ENCODE measurements around the gene GFOD1.
"Not testable (repeated sequence)": the region's sequence is repeated elsewhere in the genome, so short reads cannot be mapped to it uniquely, and the experiment has no call there.

Gene GFOD1

DNA sequence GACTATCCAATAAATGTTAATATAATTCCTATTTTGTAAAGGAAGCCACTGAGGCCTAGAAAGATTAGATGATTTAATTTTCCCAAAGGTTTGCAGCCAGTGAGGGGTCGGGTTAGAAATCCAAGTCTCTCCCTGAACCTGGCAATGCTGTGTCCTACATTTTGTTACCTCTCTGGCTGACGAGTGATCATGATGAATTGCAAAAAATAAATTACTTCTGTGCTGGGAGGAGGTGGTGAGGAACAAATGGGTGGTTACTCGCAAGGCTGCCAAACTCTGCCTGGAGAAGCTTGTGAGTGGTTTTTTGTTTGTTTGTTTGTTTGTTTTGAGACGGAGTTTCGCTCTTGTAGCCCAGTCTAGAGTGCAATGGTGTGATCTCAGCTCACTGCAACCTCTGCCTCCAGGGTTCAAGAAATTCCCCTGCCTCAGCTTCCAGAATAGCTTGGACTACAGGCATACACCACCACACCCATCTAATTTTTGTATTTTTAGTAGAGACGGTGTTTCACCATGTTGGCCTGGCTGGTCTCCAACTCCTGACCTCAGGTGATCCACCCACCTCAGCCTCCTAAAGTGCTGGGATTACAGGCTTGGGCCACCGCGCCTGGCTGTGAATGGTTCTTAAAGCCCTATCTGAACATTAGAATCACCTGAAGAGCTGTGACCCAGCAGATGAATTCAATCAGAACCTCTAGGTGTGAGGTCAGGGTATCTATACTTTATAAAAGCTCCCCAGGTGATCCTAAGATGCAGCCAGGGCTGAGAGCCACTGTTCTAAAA is 138.9 kb downstream of the GFOD1 start:
- no peak for DNase-seq

DNA sequence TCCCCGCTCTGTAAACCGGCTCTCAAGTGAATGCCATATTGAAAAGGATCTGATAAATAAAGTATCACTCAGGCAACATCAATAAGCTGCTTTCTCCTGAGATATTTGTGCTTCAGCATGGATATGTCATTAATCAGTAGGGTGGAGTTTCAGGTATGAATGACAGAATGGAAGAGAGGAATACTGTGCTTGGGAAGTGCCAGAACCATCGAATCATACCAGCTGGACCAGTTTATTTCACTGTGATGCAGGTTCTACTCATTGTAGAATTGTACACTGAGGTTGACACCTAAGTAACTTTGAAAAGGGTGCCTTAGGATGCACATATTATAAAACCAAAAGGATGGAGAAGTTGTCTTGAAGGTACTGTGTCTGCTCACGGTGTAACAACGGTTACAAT is 141.2 kb downstream of the GFOD1 start:
- DNase-seq, result no peak

DNA sequence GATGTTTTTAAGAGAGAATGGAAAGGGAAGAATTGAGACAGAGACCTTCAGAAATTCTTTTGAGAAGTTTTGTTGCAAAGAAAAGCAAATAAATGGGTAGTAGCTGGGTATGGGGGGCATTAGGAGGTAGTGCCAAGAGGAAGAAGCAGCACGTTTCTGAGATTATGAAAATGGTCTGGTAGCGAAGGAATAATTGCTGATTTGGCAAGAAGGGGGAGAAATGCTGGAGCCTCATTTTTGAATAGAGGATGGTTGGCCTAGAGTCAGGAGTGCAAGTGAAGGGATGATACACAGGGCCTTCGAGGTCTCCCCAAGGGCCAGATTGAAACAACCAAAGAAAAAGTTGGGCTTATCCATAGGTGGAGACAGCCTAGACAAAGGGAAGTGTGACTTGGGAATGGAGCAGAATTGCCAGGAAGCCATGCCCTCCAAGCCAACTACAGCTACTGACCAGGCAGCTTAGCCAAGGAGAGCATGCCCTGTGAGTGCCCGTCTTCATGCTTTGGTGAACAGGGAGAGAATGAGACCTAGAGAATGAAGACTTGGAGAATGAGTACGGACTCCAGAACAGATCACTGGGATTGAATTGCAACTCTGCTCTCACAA is 144.9 kb downstream of the GFOD1 start:
- no peak for DNase-seq

DNA sequence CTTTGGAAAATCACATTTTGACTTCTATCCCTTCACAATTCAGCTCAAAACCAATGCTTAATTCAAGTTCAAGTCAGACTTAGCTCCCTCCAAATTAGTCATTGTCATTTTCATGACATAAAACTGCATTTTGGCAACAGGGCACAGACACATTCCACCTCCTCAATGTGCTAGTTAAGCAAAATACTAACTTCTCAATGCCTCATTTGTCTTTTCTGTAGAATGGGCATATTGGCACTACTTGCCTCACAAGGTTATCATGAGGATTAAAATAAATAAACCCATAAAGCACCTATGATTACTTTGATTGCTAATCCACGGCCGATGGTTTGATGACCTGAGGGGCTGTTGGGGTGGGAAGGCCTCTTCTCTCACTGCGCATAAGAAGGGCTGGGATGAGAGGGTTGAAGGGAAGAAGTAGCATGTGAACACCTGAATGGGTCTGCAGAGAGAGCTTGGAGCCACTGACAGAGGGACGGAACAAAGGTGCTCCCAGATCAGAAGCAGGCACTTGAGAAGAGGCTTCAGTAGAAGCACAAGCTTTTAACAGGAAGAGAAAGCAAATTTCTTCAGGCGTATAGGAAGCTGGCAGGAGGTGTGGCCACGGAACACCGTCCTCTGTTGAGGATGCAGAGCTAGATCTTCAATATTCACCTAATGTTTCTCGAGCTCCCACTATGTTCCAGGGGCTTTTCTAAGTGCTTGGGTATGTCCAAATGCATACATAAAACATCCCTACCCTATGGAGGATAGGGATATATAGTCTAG is 147.4 kb downstream of the GFOD1 start:
- no peak for DNase-seq

DNA sequence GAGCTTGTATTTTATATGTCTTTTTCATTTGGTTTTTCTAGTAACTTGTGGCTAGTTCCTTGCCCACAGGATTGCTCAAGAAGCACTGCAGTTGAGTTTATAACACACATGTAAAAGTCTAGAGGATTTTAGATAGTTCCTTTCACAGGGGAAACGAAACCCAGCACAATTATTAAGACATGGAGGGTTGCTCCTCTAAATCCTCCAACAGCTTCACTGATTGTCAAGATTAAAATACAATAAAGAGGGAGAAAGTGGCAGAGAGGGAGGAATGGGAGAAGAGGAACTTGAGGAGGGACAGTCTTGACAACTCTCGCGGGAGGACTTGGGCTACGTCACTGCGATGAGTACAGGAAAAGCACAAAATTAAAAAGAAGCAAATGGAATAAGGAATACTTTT is 149.4 kb downstream of the GFOD1 start:
- DNase-seq, result no peak

DNA sequence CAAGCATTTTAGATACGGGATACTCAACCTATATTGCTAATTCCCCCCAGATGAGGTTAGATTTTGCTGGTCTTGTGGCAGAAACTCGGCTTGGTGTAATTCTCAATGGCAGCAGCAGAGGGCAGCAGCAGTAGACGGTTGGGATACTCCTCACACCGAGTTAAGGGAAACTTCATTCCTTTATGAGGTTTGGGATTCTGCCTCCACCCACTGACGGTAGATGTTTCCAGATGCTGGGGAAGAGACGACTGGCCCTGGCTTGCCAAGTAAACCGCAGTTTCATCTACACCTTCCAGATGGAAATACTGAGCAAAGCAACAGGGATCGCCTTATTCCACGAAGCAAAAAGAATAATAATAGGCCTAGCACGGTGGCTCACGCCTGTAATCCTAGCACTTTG is 150.8 kb downstream of the GFOD1 start:
- peak; percentile 30 for DNase-seq

DNA sequence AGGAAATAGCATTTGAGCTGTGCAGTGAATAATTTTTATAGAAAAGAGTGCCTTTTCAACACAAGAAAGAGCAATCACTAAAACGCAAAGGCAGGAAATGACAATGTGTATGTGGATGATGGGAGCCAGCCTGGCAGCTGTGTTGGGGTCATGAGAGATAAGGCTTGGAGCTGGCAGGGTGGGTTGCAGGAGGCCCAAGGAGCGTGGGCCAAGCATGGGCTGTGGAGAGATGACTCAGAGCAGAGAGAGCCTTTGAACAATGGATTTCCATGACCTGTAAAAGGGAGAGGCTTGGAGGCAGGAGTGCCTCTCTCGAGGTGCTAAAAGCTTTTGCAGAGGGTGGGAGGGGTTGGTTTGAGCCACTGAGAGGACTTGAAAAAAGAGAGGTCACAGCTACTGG is 152.4 kb downstream of the GFOD1 start:
- DNase-seq, result no peak

DNA sequence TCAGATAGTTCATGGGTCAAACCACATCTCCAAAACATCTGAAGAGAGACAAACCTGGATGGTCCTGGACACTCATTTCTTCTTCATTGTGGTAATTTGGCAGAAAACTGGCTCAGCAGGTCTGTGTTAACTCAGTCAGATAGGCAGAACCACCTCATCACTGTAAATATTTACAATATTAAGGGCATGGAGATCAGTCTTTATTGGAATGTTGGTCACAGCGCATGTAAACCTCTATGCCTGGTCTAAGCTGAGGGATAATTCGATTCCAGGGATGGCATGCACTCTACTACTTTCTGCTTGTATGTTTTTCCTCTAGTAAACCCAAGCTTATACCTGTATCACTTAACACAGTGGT is 155.1 kb downstream of the GFOD1 start:
- DNase-seq, result no peak

DNA sequence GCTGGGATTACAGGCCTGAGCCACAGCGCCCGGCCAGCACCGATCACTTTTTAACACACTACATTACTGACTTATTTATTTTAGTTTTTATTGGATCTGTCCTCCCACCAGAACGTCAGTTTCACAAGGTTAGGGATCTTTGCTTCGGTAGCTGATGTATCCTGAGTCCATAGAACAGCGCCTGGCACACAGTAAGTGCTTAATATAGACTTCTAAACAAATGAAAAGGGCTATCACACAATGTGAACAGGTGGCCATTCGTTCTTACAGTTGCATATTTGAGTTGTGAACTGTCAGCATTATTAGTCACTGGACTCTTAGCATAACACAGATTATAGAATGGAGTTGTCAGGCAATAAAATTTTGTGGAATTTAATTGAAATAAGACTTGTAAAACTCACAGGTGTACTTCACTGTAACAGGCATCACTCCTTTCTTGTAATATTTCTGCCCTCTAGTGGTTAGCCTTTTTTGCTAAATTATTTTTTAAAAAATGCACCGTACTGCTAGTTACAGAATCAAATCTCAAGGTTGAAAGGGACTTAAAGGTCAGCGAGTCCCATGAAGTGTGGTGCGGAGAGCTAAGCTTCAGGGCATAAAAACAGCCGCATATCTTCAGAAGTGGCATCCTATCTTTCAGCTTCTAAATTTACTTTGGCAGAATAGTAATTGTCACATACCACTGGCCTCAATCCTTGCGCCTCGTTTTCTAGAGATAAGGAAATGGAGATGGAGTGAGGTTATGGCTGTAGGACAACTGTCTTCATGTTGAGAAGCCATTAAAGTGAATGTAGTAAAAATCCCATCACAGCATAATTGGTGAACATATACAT is 155.7 kb downstream of the GFOD1 start:
- peak; percentile 0 for DNase-seq

DNA sequence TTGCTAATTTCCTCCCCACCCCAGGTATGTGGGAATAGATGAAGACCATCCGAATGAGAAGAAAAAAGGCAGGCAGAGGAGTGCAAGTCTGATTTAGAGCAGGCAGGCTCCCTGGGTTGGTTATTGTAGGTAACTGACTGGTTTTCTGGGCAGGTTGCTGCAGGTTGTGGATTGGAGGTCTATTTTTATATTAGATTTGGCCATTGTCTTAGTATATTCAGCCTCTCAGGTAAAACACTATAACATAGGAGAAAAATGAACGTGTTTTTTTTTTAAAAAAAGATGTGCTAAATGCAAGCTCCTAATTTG is 158.6 kb downstream of the GFOD1 start:
- no peak for DNase-seq

DNA sequence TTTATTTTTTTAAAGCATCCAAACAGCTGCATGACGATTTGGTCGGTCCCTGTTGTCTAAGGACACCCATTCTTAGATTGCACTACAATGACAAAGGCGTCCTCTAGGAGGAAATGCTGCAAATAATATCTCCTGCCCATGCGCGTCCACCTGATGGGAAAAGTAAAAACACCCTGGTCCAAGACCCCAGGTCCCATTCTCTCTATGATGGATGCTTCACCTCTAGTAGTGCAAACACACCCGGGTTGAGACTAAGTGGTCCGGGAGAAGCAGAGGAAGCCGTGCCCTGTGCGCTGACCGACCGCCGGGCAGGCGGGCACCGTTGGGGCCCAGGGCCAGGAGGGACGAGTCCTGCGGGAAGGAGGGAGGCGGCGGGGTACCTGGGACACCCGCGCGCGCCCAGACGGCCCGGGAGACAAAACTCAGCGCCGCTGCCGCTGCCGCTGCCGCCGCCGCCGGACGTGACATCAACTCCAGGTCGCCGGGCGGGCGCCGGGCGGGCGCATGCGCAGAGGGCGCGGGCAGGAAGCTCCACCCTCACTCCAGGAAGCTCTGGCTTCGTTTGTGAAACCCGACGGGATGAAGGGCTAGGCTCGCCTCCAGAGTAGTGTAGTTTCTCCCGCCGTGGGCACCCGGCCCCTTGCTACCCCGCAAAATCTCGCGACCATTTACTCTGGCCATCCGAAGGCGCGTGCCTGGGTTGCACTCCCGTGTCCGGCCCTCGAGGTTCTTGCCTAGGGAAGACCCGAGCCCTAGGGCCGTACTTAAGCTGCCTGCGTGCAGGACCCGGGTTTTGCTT is 159.1 kb downstream of the GFOD1 start, which contains the start of gene TBC1D7:
Gene TBC1D7 (minus strand): TSS at position 462 of the 799 bp plus-strand sequence. CDS start 1,639 bp downstream, outside the sequence.
- peak; percentile 71 for DNase-seq

DNA sequence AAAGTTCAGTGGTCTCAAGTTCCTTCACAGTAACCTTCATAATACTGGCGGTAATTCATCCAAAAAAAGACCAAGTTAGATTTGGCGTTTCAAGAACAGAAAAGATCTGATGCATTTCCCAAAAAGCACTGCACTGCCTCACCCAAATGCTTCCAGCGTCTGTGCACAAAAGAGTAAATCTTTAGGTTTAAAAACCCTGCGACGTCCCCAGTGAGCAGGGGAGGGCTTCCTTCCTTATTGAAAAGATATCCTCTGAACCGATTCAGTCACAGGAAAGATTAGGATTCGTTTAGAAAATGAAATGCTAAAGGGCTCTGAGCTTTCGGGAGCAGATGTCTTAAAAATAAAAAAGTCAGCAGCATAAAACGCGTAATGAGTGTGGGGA is 159.7 kb downstream of the GFOD1 start:
- no peak for DNase-seq

DNA sequence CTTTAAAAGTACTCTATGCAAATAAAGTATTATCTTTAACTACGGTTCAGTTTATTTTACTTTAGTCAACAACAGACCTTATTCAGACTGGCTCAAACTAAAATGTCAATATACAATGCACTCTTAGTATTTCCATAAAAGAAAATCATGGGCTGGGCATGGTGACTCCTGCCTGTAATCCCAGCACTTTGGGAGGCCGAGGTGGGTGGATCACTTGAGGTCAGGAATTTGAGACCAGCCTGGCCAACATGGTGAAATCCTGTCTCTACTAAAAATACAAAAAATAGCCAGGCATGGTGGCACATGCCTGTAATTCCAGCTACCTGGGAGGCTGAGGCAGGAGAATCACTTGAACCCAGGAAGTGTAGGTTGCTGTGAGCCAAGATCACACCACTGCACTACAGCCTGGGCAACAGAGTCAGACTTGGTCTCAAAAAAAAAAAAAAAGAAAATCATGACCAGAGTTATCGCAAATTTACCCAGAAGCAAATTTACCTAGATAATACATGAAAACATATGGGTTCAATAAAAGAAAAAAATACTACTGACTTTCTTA is 161.3 kb downstream of the GFOD1 start:
- DNase-seq, result not testable (repeated sequence)

DNA sequence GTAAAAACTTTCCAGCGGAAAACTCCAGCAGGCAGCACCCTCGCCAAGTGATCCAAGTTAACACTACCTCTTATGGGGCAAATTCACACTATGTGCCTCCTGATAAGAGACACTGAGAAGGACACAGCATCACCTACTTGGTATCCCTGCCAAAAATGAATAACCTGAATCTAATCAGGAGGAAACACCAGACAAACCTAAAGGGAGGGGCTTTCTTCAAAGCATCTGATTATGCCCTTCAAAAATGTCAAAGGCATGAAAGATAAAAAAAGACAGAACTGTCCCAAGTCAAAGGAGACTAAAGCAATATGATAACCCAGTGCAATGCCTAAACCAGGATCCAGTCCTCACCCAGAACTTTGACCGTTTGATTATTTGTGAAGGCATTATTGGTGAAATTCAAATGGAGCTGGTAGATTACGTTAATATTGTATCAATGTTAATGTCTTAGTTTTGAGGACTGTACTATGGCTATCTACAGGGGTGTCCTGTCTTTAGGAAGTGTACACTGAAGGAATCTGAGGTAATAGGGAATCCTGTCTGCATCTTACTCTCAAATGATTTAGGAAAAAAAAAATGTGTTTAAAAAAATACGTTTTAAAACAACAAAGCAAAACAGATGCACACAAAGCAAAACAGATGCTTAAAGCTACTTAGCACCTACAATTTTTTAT is 167.4 kb downstream of the GFOD1 start:
- no peak for DNase-seq

DNA sequence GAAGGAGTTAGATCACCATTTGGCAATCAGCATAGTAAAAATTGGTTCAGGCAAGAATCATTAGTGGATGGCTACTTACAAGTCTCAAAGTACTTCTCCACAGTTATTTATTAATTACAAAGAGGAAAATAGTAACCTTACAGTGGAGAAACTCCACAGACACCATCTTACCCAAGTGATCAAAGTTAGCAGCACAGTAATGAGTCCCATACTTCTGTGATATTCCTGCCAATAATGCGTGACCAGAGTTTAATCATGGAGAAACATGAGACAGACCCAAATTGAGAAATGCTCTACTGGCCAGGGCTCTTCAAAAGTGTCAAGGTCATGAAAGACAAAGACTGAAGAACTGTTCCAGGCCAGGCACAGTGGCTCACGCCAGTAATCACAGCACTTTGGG is 168.6 kb downstream of the GFOD1 start:
- DNase-seq, result no peak

DNA sequence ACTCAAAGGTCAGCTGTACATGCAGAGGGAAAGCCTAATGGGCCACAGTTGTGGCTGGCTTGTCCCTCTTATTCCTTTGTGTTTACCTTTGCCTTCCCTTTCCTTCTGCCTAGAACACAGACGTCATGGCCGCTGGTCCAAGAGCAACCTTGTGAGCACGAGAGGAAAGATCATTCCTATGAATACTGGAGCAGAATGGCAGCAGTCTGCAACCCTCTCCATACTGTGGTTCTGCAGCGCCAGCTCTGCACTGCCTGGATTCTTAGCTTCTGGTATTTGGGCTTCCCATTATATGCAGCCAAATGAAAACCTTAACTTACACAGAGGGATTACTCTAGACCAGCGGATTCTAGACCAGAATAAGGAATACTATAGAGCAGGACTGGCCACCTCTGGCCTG is 171.5 kb downstream of the GFOD1 start:
- no peak for DNase-seq

DNA sequence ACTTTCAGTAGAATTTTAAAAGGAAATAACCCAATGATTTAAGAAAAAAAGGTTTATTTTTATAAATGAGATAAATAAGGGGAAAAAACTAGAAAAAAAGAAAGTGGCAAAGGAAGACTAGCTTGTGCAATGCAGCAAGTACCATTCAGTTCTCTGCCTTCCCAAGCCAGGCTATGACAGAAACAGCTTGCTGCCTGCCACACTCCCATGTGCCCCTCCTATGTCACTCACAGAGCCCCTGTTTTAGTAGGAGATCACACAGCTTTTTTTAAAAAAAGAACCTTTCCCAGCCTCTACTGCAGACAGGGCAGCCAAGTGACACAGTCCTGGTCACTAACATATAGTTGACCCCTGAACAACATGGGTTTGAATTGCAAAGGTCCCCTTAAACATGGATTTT is 172.6 kb downstream of the GFOD1 start:
- DNase-seq, result no peak

DNA sequence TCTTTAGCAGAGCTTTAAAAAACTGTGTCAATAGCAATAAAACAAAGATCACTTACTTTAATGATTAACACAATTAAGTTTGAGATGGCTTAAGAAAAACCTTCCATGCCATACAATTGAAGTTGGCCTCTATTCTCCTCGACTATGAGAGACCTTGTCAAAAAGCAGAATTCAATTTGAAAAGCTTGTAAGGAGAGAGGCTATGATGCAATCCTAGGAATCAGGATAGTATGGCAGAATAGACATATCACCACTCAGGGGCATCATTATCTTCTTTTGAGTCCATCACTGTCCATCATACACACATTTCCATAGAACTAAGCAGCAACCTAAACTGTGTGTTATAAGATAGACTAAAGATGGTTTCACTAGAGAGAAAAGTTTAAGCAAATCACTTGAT is 176.2 kb downstream of the GFOD1 start:
- no peak for DNase-seq

DNA sequence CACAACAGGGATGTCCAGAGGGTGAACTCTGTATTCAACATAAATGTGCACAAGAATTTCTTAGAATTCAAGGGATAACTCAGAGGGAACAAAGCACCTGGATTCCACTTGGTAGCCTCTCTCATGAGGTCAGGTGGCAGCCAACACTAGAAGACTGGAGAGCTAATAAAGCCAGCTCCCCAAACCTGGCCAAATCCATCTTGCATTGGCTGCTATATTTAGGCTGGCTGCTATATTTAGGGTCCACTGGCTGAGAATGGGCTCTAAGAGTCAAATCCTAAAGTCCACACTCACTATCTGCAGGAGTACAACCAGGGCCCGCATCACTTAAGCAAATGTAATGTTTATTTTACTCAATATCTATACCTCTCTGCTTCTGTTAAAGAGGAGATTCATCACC is 179.1 kb downstream of the GFOD1 start:
- DNase-seq, result no peak
